GM13976 (cell line): ENCODE data around the gene AMDHD2.
"Not testable (repeated sequence)": the region's sequence is repeated elsewhere in the genome, so short reads cannot be mapped to it uniquely, and the experiment has no call there.

Experiments used
- DNase-seq: peaks from one replicate; pipeline ENCODE4 v3.0.0; 2012; ENCODE audit warnings: low spot score
- in situ Hi-C: fragments of 300-500 bp; cut with MboI; formaldehyde crosslinking; loops from one replicate; pipeline ENCODE4 v1.12.0; 2022; ENCODE audit warnings: low sequenced_read_pairs, mixed read lengths, inconsistent platforms; ENCODE audit not compliant: unreplicated experiment
- TF ChIP-seq, protein P1 (sequence below): IDR thresholded peaks from 2 replicates; pipeline ENCODE4 v1.5.1; 2012; ENCODE audit warnings: borderline replicate concordance, mild to moderate bottlenecking; ENCODE audit not compliant: insufficient read depth; ENCODE audit errors: extremely low read depth, missing control alignments, control extremely low read depth

AMDHD2 gene

DNA sequence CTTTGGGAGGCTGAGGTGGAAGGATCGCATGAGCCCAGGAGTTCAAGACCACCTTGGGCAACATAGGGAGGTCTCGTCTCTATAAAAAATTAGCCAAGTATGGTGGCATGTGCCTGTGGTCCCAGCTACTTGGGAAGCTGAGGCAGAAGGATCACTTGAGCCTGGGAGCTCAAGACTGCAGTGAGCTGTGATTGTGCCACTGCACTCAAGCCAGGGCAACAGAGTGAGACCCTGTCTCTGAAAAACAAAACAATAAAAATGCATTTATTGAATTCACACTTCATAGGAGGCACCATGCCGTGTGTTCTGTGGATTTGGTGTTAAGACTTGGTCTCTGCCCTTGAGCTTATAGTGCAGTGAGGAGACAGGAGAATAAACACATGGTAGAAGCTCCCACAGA, 42.8 kb upstream of the AMDHD2 start:
- no peak for DNase-seq
- in situ Hi-C loops: loop anchor here (25.0 kb wide), 1 partner anchor 465 kb away; the partner anchor contains the start of genes NPW and ZNF598
- TF ChIP-seq, protein P1, sequence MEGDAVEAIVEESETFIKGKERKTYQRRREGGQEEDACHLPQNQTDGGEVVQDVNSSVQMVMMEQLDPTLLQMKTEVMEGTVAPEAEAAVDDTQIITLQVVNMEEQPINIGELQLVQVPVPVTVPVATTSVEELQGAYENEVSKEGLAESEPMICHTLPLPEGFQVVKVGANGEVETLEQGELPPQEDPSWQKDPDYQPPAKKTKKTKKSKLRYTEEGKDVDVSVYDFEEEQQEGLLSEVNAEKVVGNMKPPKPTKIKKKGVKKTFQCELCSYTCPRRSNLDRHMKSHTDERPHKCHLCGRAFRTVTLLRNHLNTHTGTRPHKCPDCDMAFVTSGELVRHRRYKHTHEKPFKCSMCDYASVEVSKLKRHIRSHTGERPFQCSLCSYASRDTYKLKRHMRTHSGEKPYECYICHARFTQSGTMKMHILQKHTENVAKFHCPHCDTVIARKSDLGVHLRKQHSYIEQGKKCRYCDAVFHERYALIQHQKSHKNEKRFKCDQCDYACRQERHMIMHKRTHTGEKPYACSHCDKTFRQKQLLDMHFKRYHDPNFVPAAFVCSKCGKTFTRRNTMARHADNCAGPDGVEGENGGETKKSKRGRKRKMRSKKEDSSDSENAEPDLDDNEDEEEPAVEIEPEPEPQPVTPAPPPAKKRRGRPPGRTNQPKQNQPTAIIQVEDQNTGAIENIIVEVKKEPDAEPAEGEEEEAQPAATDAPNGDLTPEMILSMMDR: no peak

DNA sequence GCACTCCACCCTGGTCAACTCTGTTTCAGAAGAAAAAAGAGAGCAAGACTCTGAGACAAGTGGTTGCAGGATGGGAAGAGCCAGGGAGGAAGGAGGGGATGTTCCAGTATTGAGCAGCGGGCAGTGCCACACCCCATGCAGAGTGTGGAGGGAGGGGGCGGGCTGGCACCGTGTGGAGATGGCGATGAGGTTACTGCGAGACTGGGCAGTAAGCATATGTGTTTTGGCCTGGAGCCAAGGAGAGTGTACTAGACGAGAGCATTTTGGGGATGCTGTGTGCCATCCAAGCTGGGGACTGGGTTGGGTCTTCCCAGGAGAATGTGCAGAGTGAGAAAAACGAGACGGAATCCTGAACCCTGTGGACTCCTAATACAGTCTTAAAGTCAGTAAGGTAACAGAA, 41.9 kb upstream of the AMDHD2 start:
- TF ChIP-seq, protein P1: no peak
- in situ Hi-C loops: loop anchor here (25.0 kb wide), 1 partner anchor 466 kb away; the partner anchor contains the start of genes NPW and ZNF598
- no peak for DNase-seq

DNA sequence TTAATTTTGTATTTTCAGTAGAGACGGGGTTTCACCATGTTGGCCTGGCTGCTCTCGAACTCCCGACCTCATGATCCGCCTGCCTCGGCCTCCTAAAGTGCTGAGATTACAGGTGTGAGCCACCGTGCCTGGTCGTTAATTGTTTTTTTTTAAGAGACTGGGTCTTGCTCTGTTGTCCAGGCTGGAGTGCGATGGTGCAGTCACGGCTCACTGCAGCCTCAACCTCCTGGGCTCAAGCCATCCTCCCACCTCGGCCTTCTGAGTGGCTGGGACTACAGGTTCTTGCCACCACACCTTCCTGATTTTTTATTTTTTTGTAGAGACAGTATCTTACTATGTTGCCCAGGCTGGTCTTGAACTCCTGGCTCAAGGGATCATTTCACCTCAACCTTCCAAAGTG, 40.2 kb upstream of the AMDHD2 start:
- not testable (repeated sequence) for DNase-seq
- in situ Hi-C loops: loop anchor here (25.0 kb wide), 1 partner anchor 468 kb away; the partner anchor contains the start of genes NPW and ZNF598

DNA sequence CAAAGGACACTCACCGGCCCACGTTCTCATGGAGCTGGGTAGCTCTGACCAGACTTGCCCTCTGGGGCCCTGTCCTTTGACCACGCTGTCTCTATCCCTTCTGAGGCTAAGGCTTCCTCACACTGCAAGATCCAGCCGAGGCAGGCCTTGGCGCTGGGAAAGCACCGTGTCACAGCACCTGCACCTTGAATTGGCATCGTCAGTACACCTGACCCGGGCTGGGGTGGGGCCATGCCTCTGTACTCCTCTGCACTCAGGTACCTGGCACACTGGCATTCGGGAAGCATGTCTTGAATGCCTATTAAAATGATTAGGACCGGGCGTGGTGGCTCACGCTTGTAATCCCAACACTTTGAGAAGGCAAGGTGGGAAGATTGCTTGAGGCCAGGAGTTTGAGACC, 39.2 kb upstream of the AMDHD2 start:
- DNase-seq: no peak
- TF ChIP-seq, protein P1: no peak
- in situ Hi-C loops: loop anchor here (25.0 kb wide), 1 partner anchor 469 kb away; the partner anchor contains the start of genes NPW and ZNF598

DNA sequence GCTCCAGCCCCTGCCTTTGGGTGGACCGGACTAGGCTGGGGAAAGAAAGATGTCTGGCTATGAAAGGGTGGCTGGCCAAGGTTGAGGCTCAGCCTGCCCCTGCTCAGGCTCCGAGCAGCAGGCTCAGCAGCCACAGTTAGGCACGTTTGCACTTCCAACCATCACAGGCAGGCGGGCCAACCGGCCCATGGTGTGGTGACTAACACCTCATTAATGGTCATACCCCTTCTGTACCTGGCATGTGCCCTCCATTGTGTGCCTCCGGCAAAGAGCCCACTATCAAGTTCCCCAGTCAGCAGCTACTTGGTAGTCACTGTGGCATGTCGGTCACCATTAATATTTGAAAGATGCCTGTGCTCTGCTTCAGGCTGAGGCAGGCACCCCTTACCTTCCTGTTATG, 38.5 kb upstream of the AMDHD2 start:
- DNase-seq: no peak
- TF ChIP-seq, protein P1: no peak
- in situ Hi-C loops: loop anchor here (25.0 kb wide), 1 partner anchor 469 kb away; the partner anchor contains the start of genes NPW and ZNF598

DNA sequence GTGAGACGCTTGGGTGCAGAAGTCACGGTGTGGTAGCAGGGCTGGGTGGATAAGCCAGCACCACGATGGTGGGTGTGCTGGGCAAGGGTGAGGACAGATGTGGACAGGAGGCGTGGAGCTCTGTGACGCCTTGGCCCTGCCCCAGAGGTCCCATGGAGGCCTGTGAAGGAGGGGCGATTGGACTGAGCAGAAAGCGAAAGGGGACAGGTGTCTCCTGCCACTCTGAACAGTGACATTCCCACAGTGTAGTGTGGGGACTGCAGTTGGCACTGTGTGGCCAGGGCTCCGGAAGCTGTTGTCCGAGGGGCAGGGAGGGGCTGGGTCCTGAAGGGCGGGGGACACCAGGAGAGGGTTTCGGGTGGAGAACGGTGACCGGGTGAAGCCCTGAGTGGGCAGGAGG, 37.9 kb upstream of the AMDHD2 start:
- TF ChIP-seq, protein P1: no peak
- in situ Hi-C loops: loop anchor here (25.0 kb wide), 1 partner anchor 470 kb away; the partner anchor contains the start of genes NPW and ZNF598
- no peak for DNase-seq

DNA sequence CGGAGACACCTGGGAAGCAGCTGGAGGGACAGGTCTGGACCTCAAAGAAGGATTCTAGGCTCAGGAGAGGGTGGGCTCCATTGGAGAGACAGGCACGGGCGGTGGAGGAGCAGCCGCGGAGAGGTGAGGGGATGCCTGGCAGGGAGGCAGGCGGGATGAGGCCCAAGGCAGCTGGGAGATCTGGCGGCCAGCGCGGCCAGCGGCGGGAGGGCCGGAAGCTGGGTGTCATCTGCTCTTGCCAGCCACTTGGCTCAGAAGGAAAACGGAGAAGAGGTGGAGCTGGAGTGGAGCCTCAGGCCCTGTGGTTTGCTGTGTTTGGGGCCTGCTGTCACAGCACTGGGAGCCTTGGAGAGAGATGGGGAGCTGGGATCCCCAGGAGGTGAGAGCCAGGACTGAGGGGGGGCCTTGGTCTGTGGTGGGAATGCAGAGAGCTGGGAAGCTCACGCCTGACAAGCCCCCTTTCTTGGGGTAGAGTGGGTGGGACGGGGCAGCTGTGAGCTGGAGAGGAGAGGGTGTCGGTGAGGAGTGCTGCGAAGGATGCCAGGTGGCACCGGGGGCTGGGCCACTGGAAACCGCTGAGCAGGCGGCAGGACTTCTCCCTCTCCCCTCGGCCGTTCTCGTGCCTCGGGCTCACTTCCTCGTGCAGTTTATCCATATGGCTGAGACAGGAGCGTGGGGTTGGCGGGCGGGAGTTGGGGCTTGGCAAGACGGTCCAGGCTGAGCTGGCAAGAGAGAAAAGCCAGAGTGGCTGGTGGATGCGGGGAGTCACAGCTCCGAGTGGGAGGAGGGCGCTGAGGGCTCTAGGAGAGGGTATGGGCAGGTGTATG, 37.2 kb upstream of the AMDHD2 start:
- in situ Hi-C loops: loop anchor here (25.0 kb wide), 1 partner anchor 471 kb away; the partner anchor contains the start of genes NPW and ZNF598

More for the DNA sequence above, 37.2 kb upstream of the AMDHD2 start:
- TF ChIP-seq, protein P1: no peak
- DNase-seq: no peak
